Nucleus accumbens (tissue), 56 donors: Measurements from ENCODE around the gene SNRNP200.
"Not testable (repeated sequence)": the region's sequence is repeated elsewhere in the genome, so short reads cannot be mapped to it uniquely, and the experiment has no call there.

Experiments
- DNase-seq, 56 donors: peaks; one replicate each; lab custom pipeline; 2025; lab: John Stamatoyannopoulos, UW

SNRNP200 gene

DNA sequence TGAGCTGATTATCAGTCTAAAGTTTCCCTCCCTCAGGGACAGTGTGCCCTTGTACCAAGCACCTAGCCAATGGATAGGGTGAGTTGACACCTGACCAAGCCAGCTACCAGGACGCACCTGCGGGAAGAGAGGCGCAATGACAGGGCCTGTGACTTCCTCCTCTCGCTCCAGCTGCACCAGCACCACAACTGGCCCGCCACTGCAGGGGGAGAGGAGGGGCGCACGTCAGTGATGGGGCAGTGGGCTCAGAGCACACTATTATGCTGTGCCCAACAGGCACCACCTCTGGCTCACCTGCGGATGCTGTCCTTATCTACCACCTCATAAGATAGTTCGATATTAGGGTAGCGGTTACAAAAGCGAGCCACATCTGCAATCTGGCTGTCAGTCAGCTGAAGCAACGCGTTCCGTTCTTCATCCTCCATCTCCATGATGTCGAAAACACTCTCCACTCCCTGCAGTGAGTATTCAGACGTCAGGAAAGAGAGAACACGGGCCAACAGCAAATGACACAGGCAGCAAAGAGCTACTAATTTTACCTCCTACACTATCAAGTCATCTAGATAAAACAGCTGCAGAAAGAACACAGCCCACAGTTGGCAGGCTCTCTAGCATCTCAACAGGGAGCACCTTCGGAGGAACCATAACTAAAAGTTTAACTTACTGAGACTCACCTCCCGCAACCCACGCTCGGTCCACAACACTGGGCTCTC is 28.4 kb downstream of the SNRNP200 start:
- DNase-seq = peak in 19 of 56 donors; percentile 14 to 71 (median 33)

DNA sequence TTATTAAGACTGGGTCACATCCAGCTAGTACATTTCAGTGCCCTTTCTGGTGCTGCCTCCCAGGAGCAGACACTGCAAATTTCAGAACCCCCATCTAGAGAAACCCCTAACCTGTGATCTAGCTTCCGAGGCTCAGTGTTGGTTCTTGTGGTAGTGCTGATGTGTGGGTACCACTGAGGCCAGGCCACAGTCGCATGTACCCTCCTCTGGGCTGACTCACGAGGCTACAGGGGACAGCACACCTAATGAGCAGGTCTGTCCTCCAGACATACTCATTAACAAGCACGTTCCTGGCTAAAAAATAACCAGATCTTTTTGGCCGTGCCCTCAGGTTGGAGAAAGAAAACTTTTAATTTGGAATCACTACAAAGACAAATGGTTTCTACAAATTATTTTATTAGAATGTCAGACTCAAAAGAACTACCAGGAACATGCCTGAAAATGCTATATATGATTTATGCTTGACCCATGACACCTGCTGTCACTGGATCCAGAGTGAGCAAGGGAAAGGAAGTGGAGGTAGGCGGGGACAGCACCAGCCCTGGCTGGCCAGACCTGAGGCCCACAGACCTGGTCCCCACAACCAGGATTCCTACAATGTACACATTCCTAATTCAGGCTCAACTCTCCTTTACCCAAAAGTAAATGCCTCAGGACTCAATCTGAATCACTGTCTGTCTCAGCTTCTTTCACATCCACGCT is 30.8 kb downstream of the SNRNP200 start:
- DNase-seq = no peak

GRCh38 chr2:96273763-96274162 is 31.6 kb downstream of the SNRNP200 start:
- no peak for DNase-seq

- no peak for DNase-seq
These were observed 33.4 kb downstream of the SNRNP200 start for GRCh38 chr2:96271995-96272394.

DNA sequence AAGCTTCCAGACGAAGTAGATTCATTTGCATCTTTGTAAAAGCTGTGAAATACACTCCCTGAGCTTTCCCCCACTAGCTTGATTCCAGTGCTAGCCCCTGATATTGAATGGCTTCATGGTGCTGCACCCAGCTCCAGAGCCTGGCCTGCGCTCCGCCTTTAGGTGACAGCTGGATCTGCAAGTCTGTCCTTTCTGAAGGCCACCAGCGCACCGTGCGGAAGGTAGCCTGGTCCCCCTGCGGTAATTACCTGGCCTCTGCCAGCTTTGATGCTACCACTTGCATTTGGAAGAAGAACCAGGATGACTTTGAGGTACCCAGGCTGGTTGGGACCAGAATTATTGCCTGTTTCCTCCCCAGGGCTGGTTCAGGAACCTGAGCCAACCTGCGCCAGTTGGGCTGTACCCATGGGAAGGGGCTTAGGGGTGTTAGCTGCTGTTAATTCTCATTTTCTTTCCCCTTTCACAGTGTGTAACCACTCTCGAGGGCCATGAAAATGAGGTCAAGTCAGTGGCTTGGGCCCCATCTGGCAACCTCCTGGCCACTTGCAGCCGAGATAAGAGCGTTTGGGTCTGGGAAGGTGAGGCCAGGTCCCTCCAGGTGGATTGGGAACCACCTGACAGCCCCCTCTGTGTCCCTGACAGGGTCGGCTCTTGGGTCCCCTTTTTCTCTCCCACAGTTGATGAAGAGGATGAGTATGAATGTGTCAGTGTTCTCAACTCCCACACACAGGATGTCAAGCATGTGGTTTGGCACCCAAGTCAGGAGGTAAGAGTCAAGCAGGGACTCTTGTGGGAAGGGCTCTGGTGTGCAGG is 38.0 kb downstream of the SNRNP200 start:
- DNase-seq = no peak

- peak; percentile 79 to 99 (median 98) for DNase-seq
These were observed 39.3 kb downstream of the SNRNP200 start, which contains the start of the genes CIAO1 and TMEM127 for GRCh38 chr2:96265840-96266679. TSS of gene CIAO1 (plus strand) at chr2:96266225. CDS start at chr2:96266351, 126 bp downstream. TSS of gene TMEM127 (minus strand) at chr2:96265997. CDS start at chr2:96265381, 616 bp downstream.

GRCh38 chr2:96265349-96265839 is 40.0 kb downstream of the SNRNP200 start:
- DNase-seq = peak in 33 of 56 donors; percentile 19 to 81 (median 66)

DNA sequence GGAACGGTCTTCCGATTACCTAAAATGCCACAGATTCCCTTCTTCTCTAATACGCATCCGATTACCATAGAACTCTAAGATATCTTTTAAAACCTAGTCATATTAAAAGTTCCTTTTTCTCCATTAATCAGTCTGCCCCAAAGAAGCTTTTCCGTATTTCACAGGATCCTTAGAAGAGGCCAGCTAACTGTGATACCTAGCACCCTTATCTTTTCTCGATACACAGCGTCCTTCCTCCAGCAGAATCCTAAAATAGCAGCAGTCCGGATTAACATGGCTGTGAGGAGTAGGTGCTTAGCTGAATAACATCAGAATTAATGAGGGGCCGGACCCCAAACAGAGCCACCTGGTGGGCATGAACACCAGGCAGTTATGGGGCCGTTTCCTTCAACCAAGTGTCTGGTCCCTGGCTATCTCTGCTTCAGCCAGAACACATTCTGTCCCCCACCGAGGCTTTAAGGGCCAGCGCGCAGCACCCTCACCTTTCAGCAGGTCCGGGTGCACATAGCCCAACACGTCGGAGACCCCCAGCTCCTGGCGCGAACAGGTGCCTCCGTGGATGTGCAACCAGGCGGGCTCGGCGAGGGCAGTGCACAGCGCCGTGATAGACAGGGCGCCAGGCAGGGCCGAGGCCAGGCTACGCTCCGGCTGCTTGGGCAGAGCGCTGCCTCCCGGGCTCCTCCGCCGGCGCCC is 40.5 kb downstream of the SNRNP200 start:
- DNase-seq = peak in 12 of 56 donors; percentile 8 to 64 (median 28)

- DNase-seq = no peak
These were observed 41.3 kb downstream of the SNRNP200 start for GRCh38 chr2:96264086-96264485.

DNA sequence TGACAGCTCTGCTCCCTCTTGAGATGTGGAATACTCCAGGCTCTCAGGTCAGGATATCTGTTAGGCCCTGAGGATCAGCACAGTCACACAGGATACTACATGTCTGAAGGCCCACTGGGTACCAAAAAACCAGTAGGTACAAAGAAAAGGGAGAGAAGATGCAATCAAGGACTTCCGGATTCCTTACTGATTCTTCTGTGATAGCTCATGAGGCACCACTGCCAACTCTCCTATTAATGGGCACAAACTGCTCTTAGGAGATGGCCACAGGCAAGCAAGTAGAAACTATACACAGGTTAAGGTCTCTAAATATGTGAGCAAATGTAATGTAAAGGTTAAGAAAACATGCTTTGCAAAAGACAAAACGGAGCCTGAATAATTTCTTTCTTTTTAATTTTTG is 43.0 kb downstream of the SNRNP200 start:
- no peak for DNase-seq

- no peak for DNase-seq
These were observed 43.9 kb downstream of the SNRNP200 start for GRCh38 chr2:96261328-96262003.

- peak in 12 of 56 donors; percentile 6 to 42 (median 14) for DNase-seq
These were observed 44.7 kb downstream of the SNRNP200 start for GRCh38 chr2:96260387-96261260.

DNA sequence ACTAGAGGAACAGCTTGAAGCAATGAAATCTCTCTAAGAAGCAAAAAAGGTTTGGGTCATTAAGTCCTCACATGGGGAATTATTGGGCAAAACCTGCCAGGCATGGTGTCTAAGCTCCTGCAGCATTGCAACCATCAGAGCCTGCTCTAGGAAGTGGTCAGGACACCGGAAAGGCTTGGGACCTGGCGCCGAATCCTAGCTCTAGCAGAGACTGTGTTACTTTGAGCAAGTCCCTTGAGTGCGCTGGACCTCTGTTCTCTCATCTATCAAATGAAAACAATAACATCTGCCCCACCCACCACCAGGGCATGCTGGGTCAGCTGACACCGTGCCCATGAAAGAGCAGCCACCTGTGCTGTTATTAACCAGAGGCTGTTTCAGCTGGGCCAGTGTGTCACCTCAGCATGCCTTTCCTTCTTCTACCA is 45.8 kb downstream of the SNRNP200 start:
- no peak for DNase-seq

DNA sequence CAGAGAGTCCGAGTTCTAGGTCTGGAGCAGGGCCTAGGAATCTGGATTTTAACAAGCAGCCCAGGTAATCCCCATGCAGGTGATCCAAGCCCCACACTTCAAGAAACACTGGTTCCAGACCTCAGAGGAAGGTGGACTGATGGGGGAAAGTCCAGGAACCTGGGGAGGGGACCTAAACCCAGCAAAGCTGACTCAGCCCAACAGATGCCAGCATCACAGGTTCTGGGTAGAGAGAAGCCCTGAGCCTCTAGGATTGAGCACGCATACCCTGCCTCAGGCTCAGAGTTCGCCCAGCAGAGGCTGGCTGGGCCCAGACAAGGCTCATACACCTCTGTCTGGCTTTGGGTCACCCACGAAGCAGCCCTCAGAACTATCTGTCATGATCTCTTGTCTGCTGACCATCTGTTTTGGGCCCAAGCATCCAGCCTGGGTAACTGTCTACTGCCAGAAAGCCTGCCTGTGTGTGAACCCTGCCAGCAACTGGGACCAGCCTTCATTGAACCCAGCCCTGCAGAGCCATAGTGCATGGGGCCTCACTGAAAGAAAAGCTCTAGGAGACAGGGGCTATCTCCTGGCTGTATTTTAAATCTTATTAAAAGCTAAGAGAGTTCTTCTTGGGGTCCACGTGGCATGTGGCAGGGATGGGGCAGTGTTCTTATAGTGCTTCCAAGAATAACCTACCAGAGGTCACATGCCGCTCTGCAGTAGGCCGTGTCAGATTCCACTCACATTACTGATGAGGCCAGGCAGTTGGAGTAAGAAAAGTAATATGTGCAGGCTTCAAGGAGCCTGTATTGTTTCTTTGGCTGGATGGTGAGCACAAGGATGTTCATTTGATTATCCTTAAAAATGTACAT is 47.0 kb downstream of the SNRNP200 start:
- DNase-seq = no peak

- not testable (repeated sequence) for DNase-seq
These were observed 47.6 kb downstream of the SNRNP200 start for GRCh38 chr2:96257744-96258143.

DNA sequence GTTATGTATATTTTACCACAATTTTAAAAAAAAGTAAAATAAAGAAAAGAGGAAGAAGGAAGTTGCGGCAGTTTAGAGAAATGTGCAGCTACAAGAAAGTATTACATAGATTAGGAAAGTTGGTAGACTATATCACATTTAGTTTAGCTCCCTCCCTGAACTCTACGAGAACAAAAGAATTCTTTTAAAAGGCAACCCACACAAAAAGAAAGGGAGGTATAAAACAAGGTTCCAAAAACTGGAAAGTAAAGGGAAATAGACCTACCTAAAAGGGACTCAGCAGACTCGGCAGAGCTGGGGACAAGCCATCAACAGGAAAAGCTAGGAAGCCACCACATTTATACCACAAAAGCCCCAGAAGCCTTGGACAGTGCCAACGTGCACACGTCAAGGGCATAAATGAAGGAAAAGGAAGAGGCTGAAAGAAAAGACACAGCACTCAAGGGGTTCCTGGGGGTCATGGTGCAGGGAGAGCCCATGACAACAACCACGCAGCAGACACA is 48.7 kb downstream of the SNRNP200 start:
- DNase-seq = no peak
